MCF 10A (cell line): Measurements from ENCODE around the gene C4orf50. TPM values are rescaled to one million over a fixed set of nuclear protein-coding genes. Genes with fewer than 3 reads are reported as not detected.
"Not testable (repeated sequence)": the region's sequence is repeated elsewhere in the genome, so short reads cannot be mapped to it uniquely, and the experiment has no call there.

ENCODE experiments used
- BruUV-seq: library from RNA; stranded (reverse); fragments of 400-500 nt; replicated peaks from 2 replicates; lab custom pipeline; 2021; lab: Mats Ljungman, UMichigan
- CTCF ChIA-PET: fragments of 300-600 bp; sonication (Branson Sonifier 250); formaldehyde crosslinking; extraction: SDS; loops from one replicate; lab custom pipeline; 2021; ENCODE audit warnings: antibody characterized with exemption, inconsistent platforms; lab: Yijun Ruan, JAX
- POLR2A ChIA-PET: fragments of 300-600, 350-650 bp; sonication (Branson Sonifier 250); formaldehyde crosslinking; extraction: SDS; loops from one replicate; lab custom pipeline; 2020; ENCODE audit warnings: antibody characterized with exemption, inconsistent platforms; lab: Yijun Ruan, JAX
- DNase-seq: peaks from one replicate; pipeline ENCODE4 v3.0.0-alpha.2; 2018; ENCODE audit not compliant: unreplicated experiment
- H3K27ac Mint-ChIP-seq: one replicate; pipeline ENCODE4 v1.8.0; 2022; ENCODE audit warnings: mild to moderate bottlenecking, low read depth, mixed read lengths; ENCODE audit not compliant: unreplicated experiment
- H3K27me3 Mint-ChIP-seq: one replicate; pipeline ENCODE4 v1.8.0; 2022; ENCODE audit warnings: mixed read lengths; ENCODE audit not compliant: insufficient read depth, unreplicated experiment
- H3K36me3 Mint-ChIP-seq: one replicate; pipeline ENCODE4 v1.8.0; 2022; ENCODE audit warnings: mild to moderate bottlenecking, moderate library complexity, mixed read lengths; ENCODE audit not compliant: insufficient read depth, unreplicated experiment
- H3K4me1 Mint-ChIP-seq: one replicate; pipeline ENCODE4 v1.8.0; 2022; ENCODE audit warnings: mixed read lengths; ENCODE audit not compliant: insufficient read depth, unreplicated experiment
- H3K4me3 Mint-ChIP-seq: one replicate; pipeline ENCODE4 v1.8.0; 2022; ENCODE audit warnings: mild to moderate bottlenecking, moderate library complexity, mixed read lengths; ENCODE audit not compliant: unreplicated experiment
- H3K9me3 Mint-ChIP-seq: one replicate; pipeline ENCODE4 v1.8.0; 2022; ENCODE audit warnings: mixed read lengths; ENCODE audit not compliant: unreplicated experiment
- intact Hi-C: fragments of 100-400 bp; cut with micrococcal nuclease; formaldehyde crosslinking; loops from 2 replicates; pipeline ENCODE4 v1.14.1; 2022
- total RNA-seq: library from RNA; stranded (reverse); gene quantifications from 2 replicates; pipeline ENCODE4 v1.2.3, GENCODE V29; 2022
- TF ChIP-seq, protein P1 (sequence below): fragments of 200-600 bp; IDR thresholded peaks from one replicate; pipeline ENCODE4 v1.8.0; 2022; ENCODE audit warnings: antibody characterized with exemption, mild to moderate bottlenecking; ENCODE audit not compliant: unreplicated experiment

Gene C4orf50
- total RNA-seq, 1 experiment from 2014 or later: not detected

DNA sequence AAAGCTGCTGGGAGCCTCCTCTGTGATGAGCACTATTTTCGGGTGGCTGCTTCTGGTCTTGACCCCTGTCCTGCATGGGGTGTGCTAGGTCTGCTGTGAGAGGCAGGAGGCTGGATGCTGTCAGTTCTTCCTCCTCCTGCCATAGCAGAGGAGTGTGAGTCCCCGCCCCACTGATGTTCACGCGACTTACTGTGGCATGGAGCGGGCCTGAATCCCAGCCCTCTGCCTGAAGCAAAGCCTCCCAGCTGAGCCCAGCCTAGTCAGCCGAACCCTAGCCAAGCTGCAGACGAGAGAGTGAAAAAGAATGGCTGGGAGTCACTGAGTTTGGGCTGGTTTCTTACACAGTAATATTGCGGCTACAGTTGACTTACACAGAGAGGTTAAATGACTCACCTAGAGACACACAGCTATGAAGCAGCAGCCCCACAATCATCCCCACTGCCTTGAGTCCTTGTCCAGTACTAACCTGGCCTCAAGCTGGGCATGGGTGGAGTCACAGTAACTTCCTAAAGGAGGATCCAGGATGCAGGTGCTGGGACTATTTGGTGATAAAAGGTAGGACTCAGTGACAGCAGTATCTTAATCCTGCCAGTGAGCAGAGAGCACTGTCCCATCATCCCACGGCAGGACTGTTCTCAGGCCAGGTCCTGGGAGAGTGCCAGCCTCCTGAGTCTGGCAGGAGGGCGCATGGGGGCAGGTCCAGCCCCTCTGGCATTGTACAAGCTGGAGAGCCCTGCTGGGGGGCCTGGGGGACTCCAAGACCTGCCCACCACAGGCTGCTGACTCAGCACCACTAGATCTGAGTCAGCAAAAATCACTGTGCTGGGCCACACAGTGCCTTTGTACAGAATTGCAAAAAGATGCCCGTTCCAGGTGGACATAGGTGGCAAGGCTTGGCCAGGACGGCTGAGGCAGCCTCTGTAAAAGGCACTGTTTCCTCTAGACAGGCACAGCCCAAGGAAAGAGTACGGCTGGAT lies 65.0 kb downstream of the C4orf50 start:
- no peak overlapping the region for H3K4me3 Mint-ChIP-seq
- intact Hi-C loops: no loop called here
- H3K36me3 Mint-ChIP-seq: no peaks in the 10 kb centered on the region
- BruUV-seq: no TSS peak
- peaks cover 27% of the 10 kb centered on the region for H3K9me3 Mint-ChIP-seq
- H3K4me1 Mint-ChIP-seq: no peaks in the 10 kb centered on the region
- H3K27ac Mint-ChIP-seq: no peak overlapping the region
- CTCF ChIA-PET: interaction anchor here (0.6 to 0.8 kb wide), 3 partner anchors 20 to 1841 kb away, joined by 3 to 4 read pairs (median 3); no protein-coding TSS in a partner anchor
- TF ChIP-seq, protein P1, sequence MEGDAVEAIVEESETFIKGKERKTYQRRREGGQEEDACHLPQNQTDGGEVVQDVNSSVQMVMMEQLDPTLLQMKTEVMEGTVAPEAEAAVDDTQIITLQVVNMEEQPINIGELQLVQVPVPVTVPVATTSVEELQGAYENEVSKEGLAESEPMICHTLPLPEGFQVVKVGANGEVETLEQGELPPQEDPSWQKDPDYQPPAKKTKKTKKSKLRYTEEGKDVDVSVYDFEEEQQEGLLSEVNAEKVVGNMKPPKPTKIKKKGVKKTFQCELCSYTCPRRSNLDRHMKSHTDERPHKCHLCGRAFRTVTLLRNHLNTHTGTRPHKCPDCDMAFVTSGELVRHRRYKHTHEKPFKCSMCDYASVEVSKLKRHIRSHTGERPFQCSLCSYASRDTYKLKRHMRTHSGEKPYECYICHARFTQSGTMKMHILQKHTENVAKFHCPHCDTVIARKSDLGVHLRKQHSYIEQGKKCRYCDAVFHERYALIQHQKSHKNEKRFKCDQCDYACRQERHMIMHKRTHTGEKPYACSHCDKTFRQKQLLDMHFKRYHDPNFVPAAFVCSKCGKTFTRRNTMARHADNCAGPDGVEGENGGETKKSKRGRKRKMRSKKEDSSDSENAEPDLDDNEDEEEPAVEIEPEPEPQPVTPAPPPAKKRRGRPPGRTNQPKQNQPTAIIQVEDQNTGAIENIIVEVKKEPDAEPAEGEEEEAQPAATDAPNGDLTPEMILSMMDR: no peak
- POLR2A ChIA-PET: no interaction called here
- DNase-seq: no peak
- H3K27me3 Mint-ChIP-seq: no peaks in the 10 kb centered on the region

DNA sequence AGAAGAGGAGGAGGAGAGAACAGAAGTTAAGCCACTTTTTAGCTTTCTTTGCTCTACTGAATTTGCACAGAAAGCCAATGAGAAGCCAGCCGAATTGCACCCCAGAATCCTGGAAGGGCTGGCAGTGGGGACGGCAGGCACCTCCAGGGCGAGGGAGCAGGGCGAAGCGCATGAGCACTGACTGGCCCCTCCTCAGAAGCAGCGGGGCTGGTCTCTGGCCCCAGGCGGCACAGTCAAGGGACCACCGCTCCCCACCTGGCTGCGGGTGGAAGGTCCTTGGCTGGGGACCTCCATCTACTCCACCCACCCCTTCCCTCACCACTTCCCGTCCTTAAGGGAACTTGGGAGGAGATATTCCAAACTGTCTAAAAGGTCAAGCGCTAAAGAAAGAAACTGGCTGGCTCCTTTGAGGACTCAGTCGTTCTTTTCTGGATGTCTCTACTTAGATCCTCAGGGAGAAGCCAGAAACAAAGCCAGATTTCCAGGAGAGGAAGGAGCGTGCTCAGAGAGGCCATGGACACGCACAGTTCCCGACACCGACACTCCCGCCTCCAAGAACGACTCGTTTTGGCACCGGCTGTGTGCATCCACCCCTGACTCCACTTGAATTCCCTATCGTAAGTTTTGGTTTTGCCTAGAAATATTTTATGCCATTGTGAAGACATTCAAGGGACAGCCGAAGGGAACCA lies 65.8 kb downstream of the C4orf50 start:
- Mint-ChIP-seq H3K27ac (no peak overlapping the region), H3K4me1 (no peaks in the 10 kb centered on the region), H3K36me3 (no peaks in the 10 kb centered on the region), H3K27me3 (no peaks in the 10 kb centered on the region), H3K9me3 (peaks cover 27% of the 10 kb centered on the region), H3K4me3 (no peak overlapping the region)
- CTCF ChIA-PET: interaction anchor here (0.5 kb wide), 1 partner anchor 73 kb away, joined by 3 read pairs; no protein-coding TSS in a partner anchor
- no peak for DNase-seq
- intact Hi-C loops: no loop called here
- no TSS peak for BruUV-seq
- POLR2A ChIA-PET: no interaction called here
- TF ChIP-seq, protein P1: no peak

DNA sequence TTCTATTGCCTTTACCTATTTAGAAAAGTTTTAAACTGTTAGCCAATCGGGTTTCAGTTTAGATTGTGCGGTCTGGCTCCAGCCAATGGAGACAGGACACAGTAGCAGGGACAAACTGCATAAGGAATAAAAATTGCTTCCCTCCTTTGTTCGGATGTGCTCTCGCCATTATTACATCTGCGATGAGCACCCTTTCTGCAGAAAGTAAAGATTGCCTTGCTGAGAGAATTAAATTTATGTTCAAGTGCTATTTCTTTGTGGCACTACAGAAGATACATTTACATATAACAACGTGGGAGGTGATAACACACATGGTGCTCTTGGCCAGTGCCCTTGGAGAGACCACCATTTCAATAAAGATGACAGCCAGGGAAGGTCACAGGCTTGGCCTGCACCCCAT lies 71.6 kb downstream of the C4orf50 start:
- H3K27ac Mint-ChIP-seq, BruUV-seq, H3K27me3 Mint-ChIP-seq, POLR2A ChIA-PET, intact Hi-C loops, DNase-seq, H3K4me3 Mint-ChIP-seq, H3K36me3 Mint-ChIP-seq, CTCF ChIA-PET, H3K4me1 Mint-ChIP-seq: not testable (repeated sequence)
- peaks cover 20% of the 10 kb centered on the region for H3K9me3 Mint-ChIP-seq

DNA sequence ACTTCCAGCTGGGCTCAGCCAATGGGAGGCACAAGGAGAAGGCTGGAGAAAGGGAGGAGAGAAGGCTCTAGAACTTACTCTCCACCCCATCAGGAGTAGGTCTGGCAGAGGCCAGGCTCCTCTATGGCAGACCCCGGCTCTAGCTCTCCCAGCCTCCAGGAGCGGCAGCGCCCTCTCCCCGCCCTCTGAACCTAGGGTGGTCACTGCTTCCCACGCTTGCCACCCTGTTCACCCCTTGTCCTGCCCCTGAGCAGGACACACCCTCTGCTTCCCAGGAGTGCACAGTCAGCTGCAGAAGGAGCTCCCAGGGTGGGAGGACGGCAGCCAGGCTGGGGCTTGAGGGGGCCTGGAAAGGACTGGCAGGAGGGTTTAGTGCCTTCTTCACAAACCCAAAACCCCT lies 72.3 kb downstream of the C4orf50 start:
- peaks cover 24% of the 10 kb centered on the region for H3K9me3 Mint-ChIP-seq
- BruUV-seq: no TSS peak
- intact Hi-C loops: no loop called here

More for the DNA sequence above, 72.3 kb downstream of the C4orf50 start:
- no peaks in the 10 kb centered on the region for H3K4me1 Mint-ChIP-seq
- no peak overlapping the region for H3K4me3 Mint-ChIP-seq
- no peaks in the 10 kb centered on the region for H3K36me3 Mint-ChIP-seq
- POLR2A ChIA-PET: no interaction called here
- no peak overlapping the region for H3K27ac Mint-ChIP-seq
- no peak for DNase-seq
- CTCF ChIA-PET: interaction anchor here (0.8 kb wide), 1 partner anchor 1943 kb away, joined by 3 read pairs; no protein-coding TSS in a partner anchor
- TF ChIP-seq, protein P1: no peak
- no peaks in the 10 kb centered on the region for H3K27me3 Mint-ChIP-seq
